Urothelium cell line (cell line): ENCODE results near the gene PAGR1.
"Not testable (repeated sequence)": the region's sequence is repeated elsewhere in the genome, so short reads cannot be mapped to it uniquely, and the experiment has no call there.

Source experiments
- DNase-seq: peaks from one replicate; pipeline ENCODE4 v3.0.0; 2011; ENCODE audit warnings: low spot score, mixed read lengths
- FAIRE-seq: peaks from 2 replicates; lab custom pipeline; 2011; peaks lifted over from hg19 to GRCh38; lab: Jason Lieb, UNC

The PAGR1 gene

DNA sequence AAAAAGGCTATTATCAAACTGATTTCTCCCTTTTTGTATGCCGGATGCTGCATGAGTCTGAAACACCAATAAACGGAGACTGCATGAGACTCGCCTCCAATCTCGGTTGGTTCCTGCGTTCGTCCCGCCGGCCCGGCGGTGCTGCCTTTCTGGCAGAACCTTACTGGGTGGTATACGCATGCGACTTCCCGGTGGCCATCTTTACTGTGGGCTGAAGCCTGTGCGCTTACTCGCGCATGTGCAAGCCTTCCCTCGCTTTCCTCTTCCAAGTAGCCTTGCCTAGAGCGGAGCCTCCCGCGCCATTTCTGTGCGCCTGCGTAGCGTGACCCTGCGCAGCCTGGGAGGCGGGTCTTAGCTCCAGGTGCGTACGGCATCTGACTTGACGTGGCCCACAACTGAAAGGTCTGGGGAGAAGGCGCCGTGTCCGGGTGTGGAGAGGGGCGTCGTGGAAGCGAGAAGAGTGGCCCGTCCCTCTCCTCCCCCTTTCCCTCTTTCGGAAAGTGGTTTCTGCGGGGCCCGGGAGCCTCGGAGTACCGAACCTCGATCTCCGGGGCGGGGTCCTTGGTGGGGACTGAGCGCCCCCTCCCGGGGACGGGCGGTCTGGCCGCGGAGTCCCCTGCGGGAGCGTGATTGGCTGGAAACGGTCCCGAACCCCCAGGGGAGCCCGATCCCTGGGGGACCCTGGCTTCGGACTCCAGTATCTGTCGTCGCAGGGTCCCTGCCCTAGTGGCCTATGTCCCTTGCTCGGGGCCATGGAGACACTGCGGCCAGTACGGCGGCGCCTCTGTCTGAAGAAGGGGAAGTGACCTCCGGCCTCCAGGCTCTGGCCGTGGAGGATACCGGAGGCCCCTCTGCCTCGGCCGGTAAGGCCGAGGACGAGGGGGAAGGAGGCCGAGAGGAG is at the start of gene PAGR1:
TSS of gene PAGR1 (plus strand) at position 360 of the 901 bp plus-strand sequence. CDS start at position 734, 374 bp downstream.
- peak; percentile 91 for DNase-seq
- FAIRE-seq, result peak; percentile 68

DNA sequence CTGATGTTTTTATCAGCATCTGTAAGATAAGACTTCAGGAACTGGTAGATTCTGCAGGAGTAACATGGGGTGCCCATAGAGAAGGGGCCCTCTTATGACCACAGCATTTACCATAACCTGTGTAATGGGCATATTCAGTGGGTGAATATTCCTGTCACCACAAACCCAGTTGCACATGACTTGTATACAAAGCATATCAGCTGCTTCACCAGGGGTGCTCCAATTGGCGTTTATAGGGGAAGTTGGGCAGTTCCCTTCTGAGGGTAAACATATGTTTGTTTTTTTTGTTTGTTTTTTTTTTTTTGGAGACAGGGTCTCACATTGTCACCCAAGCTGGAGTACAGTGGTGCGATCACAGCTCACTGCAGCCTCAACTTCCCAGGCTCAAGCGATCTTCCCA is 49.4 kb upstream of the PAGR1 start:
- DNase-seq (no peak), FAIRE-seq (no peak)

DNA sequence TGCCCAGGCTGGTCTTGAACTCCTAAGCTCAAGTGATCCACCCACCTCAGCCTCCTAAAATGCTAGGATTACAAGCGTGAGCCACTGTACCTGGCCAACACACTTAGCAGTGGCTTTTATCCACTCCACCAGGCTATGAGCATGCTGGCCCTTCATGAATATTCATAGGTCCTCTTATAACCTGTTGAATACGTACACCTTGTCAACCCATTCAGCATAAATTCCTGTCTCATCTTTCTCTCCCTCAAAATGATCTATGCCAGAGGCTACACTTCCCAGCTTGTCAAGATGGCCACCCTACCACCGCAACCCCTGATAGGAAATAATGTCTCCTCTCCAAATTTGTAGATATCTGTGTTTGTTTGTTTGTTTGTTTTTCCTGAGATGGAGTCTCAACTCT is 48.9 kb upstream of the PAGR1 start:
- DNase-seq (no peak), FAIRE-seq (no peak)

GRCh38 chr16:29769507-29769906 is 46.4 kb upstream of the PAGR1 start:
- no peak for DNase-seq
- no peak for FAIRE-seq

GRCh38 chr16:29770250-29770929 is 45.6 kb upstream of the PAGR1 start:
- DNase-seq, result no peak
- FAIRE-seq, result no peak

DNA sequence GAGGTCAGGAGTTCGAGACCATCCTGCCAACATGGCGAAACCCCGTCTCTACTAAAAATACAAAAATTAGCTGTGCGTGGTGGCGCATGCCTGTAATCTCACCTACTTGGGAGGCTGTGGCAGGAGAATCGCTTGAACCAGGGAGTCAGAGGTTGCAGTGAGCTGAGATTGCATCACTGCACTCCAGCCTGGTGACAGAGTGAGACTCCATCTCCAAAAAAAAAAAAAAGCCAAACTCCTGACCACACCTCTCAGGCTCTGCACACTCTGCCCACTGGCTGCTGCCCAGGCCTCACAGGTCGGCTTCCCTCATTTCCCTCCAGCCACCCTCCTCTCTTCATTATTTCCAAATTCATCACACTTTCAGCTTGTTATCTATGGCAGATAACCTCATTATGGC is 43.6 kb upstream of the PAGR1 start:
- not testable (repeated sequence) for FAIRE-seq, DNase-seq

DNA sequence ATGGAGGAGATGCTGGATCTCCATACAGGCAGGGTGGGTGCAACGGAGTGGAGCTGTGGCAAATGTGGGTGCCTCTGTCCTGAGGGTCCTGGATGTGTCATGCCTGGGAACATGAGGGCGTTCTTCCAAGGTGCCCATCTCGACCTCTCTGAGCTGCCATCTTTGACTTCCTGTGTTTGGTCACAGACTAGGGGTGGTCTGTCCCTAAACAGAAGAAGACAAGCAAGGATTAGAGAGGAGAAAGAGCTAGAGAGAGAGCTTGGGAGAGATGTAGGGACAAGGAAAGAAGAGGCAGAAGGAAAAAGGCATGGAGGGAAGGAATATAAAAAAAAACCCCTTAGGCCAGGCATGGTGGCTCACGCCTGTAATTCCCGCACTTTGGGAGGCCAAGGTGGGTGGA is 41.2 kb upstream of the PAGR1 start:
- FAIRE-seq, result no peak
- no peak for DNase-seq

GRCh38 chr16:29775742-29776408 is 40.1 kb upstream of the PAGR1 start:
- FAIRE-seq, result no peak

DNA sequence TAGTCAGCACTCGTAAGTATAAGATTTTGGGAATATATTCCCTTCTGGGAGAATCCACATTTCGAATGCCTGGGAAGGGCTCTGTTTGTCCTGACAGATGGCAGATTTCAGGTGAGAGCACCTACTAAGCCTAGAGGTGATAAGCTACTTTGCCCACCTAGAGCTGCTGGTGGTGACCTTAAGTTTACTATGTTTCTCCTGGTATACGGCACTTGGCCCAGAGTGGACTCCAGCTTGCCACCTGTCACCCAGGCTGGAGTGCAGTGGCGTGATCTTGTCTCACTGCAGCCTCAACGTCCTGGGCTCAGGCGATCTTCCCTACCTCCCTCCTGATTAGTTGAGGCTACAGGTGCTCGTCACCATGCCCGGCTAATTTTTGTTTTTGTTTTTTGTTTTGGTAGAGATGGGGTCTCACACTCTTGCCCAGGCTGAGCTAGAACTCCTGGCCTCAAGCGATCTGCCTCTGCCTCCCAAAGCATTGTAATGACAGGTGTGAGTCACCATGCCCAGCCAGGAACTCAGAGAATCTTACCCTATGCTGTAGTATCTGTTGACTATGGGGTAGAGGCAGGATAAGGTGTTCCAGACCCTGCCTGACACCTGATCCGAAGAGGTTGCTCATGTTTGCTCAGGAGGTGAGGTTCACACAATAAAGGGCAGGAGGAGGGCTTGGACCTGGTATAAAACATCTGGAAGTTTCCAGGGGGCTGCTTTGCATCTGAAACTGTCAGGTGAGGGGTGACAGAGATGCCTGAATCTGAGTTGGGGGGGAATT is 38.2 kb upstream of the PAGR1 start, which contains the start of gene ZG16:
TSS of gene ZG16 (plus strand) at position 681 of the 775 bp plus-strand sequence. CDS start 1,011 bp downstream, outside the sequence.
- DNase-seq (no peak), FAIRE-seq (no peak)

More at GRCh38 chr16:29775742-29776408, 40.1 kb upstream of the PAGR1 start:
- peak; percentile 48 for DNase-seq

DNA sequence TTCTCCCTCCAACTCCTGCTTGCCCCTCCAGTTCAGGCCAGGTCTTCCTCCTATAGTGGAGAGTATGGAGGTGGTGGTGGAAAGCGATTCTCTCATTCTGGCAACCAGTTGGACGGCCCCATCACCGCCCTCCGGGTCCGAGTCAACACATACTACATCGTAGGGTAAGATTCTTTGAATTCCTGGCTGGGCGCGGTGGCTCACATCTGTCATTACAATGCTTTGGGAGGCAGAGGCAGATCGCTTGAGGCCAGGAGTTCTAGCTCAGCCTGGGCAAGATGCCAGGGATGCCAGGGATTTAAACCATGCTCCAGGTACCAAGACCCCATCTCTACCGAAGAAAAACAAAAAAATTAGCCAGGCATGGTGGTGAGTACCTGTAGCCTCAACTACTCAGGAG is 36.5 kb upstream of the PAGR1 start:
- FAIRE-seq, result no peak
- DNase-seq, result peak; percentile 27

DNA sequence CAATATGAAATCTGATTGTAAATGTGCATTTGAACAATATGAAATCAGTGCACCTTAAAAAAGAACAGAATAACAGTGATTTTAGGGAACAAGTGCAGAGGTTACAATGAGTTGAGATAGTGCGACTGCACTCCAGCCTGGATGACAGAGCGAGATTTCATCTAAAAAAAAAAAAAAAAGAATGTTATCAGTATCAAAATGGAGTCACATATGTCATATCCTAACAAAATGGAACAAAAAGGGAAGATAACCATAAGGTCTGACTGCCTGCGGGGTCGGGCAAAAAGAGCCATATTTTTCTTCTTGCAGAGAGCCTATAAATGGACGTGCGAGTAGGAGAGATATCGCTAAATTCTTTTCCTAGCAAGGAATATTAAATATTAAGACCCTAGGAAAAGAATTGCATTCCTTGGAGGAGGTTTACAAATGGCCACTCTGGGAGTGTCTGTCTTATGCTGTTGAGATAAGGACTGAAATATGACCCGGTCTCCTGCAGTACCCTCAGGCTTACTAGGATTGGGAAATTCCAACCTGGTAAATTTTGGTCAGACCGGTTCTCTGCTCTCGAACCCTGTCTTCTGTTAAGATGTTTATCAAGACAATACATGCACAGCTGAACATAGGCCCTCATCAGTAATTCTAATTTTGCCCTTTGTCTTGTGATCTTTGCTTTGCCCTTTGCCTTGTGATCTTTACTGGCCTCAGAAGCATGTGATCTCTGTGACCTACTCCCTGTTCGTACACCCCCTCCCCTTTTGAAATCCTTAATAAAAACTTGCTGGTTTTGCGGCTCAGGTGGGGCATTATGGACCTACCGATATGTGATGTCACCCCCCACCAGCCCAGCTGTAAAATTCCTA is 32.6 kb upstream of the PAGR1 start:
- FAIRE-seq, DNase-seq: not testable (repeated sequence)

DNA sequence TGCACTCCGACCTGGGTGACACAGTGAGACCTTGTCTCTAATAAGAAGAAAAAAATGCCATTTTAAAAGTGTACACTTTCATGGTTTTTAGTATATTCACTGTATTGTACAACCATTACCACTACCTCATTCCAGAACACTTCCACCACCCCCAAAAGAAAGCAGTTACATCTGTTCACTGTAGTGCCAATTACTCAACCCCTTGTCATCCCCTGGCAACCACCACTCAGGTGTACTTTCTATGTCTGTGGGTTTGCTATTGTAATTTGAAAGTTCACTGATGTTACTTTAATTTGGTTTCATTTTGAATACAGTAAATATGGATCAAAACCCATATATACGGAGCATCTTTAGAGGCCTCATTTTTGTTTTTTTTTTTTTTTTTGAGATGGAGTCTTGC is 31.8 kb upstream of the PAGR1 start:
- no peak for DNase-seq
- no peak for FAIRE-seq

DNA sequence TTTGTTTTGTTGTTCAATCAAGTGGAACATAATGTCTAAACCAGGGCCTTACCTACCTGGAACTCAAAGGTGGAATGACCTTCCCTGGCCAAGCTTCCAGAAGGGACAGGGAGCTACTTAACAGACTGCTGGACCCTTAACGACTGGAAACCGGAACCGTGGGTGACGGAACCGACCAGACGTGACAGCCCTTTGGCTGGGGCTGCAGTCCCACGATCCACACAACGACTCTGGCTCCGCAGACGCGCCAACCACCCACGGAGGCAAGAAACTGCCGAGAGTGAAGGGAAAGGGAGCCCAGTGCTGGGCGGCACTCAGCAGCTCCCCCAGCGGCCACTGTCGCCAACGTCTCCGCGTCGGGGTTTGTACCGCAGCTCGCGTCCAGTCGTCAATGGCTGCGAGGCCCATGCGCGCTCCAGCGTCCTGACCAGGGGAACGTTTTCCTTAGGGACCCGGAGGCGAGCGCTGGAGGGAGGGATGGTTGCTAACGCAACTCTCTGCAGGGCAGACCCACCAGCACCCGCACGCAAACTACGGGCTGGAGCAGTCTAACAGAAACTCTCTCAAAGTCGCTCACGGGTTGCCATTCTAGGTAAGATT is 31.0 kb upstream of the PAGR1 start:
- DNase-seq (no peak), FAIRE-seq (no peak)

DNA sequence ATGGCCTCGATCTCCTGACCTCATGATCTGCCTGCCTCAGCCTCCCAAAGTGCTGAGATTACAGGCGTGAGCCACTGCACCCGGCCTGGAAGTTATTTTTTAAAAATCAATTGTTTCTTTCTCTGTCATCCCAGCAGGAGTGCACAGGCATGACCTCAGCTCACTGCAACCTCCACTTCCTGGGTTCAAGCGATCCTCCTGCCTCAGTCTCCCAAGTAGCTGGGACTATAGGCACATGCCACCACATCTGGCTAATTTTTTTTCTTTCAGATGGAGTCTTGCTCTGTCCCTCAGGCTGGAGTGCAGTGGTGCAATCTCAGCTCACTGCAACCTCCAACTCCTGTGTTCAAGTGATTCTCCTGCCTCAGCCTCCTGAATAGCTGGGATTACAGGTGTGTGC is 28.8 kb upstream of the PAGR1 start:
- FAIRE-seq, DNase-seq: not testable (repeated sequence)

- FAIRE-seq (no peak), DNase-seq (no peak)
Observed at GRCh38 chr16:29789775-29790182, 26.2 kb upstream of the PAGR1 start.

DNA sequence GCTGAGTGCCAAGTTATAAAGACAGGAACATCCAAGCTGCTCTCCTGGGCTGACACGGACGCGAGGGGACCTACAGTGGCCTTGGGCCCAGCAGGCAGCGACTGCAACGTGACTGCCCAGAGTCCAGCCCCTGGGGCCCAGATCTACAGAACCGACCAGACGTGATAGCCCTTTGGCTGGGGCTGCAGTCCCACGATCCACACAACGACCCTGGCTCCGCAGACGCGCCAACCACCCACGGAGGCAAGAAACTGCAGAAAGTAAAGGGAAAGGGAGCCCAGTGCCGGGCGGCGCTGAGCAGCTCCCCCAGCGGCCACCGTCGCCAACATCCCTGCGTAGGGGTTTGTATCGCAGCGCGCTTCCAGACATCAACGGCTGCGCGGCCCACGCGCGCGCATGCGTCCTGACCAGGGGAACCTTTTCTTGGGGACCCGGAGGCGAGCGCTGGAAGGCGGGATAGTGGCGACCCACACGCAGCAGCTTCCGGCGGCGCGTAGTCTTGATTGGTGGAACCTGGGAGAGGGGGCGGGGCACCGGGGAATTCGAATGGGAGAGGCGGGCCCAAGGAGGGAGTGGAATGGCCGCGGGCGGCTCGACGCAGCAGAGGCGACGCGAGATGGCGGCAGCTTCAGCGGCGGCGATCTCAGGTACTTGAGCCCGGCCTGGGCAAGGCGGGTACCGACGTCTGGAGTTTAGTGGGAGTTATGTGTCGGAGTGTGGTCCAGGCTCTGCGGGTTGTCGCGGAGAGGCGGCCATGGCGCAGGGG is 25.6 kb upstream of the PAGR1 start, which contains the start of gene KIF22:
TSS of gene KIF22 (plus strand) at position 569 of the 766 bp plus-strand sequence. CDS start at position 578, 9 bp downstream.
- FAIRE-seq, result no peak
- DNase-seq, result peak; percentile 96

- no peak for DNase-seq
- FAIRE-seq, result no peak
Observed at GRCh38 chr16:29790949-29791844, 24.8 kb upstream of the PAGR1 start.
